Measurements from ENCODE around the gene NAB2.

DNA sequence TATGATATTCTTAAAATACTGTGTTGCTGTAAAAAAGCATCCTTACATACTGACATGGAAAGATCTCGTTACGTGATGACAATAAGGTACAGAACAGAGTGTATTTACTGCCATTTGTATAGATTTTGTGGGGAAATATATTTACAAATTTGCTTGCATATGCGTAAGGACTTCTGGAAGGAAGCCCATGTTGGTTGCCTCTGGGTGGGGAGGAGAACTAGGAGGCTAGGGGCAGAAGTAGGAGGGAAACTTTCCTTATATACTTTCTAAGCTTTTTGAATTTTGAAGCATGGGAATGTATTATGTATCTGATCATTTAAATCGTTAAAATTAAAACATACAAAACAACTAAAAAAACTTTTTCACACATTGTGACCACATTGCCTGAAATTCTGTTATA is 48.7 kb upstream of the NAB2 start:
- TF ChIP-seq, protein P1, sequence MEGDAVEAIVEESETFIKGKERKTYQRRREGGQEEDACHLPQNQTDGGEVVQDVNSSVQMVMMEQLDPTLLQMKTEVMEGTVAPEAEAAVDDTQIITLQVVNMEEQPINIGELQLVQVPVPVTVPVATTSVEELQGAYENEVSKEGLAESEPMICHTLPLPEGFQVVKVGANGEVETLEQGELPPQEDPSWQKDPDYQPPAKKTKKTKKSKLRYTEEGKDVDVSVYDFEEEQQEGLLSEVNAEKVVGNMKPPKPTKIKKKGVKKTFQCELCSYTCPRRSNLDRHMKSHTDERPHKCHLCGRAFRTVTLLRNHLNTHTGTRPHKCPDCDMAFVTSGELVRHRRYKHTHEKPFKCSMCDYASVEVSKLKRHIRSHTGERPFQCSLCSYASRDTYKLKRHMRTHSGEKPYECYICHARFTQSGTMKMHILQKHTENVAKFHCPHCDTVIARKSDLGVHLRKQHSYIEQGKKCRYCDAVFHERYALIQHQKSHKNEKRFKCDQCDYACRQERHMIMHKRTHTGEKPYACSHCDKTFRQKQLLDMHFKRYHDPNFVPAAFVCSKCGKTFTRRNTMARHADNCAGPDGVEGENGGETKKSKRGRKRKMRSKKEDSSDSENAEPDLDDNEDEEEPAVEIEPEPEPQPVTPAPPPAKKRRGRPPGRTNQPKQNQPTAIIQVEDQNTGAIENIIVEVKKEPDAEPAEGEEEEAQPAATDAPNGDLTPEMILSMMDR (IDR thresholded peaks at IDR 0.05; ENCODE audit: low read depth, low read length, missing input control) = no peak
- TF ChIP-seq, protein P2, sequence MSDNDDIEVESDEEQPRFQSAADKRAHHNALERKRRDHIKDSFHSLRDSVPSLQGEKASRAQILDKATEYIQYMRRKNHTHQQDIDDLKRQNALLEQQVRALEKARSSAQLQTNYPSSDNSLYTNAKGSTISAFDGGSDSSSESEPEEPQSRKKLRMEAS (IDR thresholded peaks at IDR 0.05) = no peak
- TF ChIP-seq YY1 (IDR thresholded peaks at IDR 0.05) (no peak), SP1 (IDR thresholded peaks at IDR 0.05) (no peak), HNF4A (conservative IDR thresholded peaks at IDR 0.05) (no peak), TAF1 (conservative IDR thresholded peaks at IDR 0.05) (no peak)

Measured in liver (tissue), 3 donors.